GM10266 (cell line): ENCODE results near the gene USH1C.

ENCODE experiments used
- DNase-seq: peaks from one replicate; pipeline ENCODE4 v3.0.0; 2012; ENCODE audit errors: extremely low spot score
- TF ChIP-seq, protein P1 (sequence below): IDR thresholded peaks from 2 replicates; pipeline ENCODE4 v1.5.1; 2012; ENCODE audit warnings: mild to moderate bottlenecking, low read depth; ENCODE audit not compliant: control insufficient read depth, insufficient read depth; ENCODE audit errors: missing control alignments

USH1C gene

DNA sequence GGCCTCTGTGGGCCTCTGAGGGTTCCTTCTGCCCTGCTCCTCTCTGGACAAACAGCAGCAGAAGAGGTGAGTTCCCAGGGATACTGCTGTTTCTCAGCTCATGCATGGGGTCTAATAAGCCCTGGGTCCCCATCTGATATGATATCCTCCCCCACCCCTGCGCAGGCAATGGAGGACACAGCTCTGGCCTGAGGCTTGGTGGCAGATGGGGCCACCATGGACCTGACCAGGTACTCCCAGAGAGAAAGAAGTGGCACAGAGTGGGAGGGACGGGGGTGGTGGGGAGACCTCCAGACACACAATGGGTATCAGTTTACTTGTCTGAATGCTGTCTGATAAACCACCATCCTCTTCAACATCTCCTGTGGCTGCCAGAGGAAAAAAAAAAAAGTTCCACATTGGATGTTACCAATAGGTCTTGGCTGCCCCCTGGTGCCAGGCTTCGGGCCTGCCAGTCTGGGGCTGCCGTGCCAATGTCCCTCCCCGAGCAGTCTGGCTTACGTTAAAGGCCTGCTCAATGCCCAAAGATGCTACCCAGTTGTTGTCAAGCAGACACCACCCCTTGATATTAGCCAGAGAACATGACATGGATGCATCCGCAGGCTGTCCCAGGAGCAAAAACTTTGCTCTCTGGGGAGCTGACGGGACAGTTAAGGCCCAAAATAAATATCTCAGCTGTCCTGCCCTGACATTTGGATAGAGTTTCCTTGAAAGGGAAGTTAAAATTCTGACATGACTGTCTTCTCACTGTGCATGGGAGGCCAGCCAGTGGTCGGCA lies 39.7 kb downstream of the USH1C start:
- peak; percentile 72 for DNase-seq
- TF ChIP-seq, protein P1, sequence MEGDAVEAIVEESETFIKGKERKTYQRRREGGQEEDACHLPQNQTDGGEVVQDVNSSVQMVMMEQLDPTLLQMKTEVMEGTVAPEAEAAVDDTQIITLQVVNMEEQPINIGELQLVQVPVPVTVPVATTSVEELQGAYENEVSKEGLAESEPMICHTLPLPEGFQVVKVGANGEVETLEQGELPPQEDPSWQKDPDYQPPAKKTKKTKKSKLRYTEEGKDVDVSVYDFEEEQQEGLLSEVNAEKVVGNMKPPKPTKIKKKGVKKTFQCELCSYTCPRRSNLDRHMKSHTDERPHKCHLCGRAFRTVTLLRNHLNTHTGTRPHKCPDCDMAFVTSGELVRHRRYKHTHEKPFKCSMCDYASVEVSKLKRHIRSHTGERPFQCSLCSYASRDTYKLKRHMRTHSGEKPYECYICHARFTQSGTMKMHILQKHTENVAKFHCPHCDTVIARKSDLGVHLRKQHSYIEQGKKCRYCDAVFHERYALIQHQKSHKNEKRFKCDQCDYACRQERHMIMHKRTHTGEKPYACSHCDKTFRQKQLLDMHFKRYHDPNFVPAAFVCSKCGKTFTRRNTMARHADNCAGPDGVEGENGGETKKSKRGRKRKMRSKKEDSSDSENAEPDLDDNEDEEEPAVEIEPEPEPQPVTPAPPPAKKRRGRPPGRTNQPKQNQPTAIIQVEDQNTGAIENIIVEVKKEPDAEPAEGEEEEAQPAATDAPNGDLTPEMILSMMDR, result peak; percentile 85

DNA sequence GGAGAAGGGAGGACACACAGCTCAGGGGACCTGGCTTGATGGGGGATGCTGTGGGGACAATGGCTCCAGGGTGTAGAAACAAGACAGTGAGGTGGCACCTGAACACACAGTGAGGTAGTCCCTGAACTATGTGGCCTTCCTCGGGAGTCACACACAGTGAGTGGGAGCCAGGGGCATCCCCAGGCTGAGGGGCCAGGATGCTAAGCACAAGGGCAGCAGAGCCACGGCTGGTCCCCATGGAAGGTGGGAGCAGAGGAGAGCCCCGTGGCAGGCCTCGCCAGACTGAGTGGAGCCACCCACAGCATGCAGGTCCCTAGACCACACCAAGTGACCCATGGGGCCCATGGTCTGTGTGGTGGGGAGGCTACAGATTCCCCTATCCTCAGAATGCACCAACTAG lies 41.6 kb downstream of the USH1C start:
- TF ChIP-seq, protein P1, result no peak
- DNase-seq, result no peak

DNA sequence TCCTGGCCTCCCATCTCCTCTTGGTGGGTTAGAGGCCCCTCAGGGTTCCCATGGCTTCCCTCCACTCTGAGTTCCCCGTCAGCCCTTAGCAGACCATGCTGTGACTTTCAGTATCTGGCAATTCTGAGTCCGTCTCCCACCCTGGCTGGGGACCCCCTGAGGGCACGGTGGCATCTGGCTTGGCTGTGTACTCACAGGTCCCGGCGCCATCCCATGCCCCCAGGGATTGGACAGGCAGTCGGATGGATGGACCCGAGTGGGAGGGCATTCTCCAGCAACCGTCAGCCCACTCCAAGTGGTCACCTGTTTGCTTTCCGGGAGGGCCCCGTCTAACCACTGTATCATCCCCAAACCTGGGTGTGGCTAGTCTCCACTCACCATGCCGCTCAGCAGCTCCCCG lies 43.5 kb downstream of the USH1C start:
- DNase-seq, result no peak
- TF ChIP-seq, protein P1, result no peak

- DNase-seq, result no peak
- TF ChIP-seq, protein P1, result no peak
Observed at GRCh38 chr11:17498475-17498874, 45.7 kb downstream of the USH1C start.

DNA sequence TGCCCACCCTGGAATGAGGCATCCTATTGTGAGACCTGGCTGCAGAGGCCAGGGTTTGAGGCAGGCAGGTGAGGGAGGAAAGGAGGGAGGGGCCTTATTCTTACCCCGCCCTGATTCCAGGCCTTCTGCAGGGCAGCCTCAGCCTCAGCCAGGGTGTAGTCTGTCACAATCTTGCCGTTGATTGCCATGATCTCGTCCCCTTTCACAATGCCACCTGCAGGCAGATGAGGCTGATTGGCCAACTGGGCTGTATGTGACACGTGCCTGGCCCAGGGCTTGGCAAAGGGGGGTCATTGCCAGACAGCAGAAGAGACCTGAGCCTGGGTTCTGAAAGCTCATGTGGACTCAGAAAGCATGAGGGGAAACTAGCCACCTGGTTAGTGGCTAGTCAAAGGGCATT lies 46.2 kb downstream of the USH1C start:
- DNase-seq, result no peak
- TF ChIP-seq, protein P1, result no peak

DNA sequence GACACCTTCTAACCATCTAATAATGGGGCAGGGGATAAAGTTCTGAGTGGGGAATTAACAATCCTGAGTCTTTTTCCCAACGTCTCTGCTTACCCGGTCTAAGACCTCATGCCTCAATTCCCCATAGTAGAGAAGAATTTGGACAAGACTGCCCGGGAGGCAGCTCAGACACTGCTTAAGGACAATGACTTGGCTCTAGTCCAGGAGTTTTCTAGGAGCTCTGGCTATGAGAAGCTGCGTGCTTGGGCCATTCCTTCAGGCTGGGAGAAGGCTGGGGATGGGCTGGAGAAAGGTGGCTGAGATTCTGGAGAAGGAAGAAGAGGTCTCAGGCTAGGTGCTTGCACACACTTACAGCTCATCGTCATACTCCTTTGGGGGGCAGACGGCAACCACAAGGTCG lies 47.8 kb downstream of the USH1C start:
- no peak for DNase-seq
- TF ChIP-seq, protein P1, result no peak

DNA sequence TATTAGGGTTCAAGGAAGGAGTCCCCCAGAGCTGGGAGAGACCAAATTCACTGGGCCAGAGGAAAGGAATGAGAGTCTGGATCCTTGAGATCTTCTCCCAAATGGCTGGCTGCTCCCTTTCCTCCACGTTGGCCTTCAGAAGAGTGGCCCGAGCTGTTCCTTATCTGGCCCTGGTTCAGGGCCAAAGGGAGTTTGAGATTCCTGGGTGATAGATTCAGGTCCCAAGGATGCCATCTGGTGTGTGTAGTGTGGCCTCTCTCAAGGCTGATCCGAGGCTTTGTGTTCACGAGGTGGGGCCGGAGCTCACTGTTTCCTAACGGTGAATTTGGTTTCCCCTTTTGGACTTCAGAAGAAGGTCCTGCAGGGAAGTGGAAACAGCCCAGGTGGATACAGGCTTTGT lies 50.2 kb downstream of the USH1C start:
- no peak for DNase-seq
- TF ChIP-seq, protein P1, result no peak
